ENCODE measurements around the gene TMEM39B. TPM values are rescaled to one million over a fixed set of nuclear protein-coding genes. Genes with fewer than 3 reads are reported as not detected.
A peak's percentile ranks its signal among the peaks of the same experiment; 100 is the strongest.

The TMEM39B gene
- total and polyA plus RNA-seq, 2 donors (not counting 1 experiment from before 2014, with no cell fraction given): 30.9 to 32.3 TPM

GRCh38 chr1:32137111-32137510 is 64.4 kb downstream of the TMEM39B start:
- no peak for TF ChIP-seq EZH2 (IDR thresholded peaks at IDR 0.05; ENCODE audit: borderline replicate concordance, insufficient read depth, low read depth, low read length, poor library complexity, severe bottlenecking)
- TF ChIP-seq, protein P1, sequence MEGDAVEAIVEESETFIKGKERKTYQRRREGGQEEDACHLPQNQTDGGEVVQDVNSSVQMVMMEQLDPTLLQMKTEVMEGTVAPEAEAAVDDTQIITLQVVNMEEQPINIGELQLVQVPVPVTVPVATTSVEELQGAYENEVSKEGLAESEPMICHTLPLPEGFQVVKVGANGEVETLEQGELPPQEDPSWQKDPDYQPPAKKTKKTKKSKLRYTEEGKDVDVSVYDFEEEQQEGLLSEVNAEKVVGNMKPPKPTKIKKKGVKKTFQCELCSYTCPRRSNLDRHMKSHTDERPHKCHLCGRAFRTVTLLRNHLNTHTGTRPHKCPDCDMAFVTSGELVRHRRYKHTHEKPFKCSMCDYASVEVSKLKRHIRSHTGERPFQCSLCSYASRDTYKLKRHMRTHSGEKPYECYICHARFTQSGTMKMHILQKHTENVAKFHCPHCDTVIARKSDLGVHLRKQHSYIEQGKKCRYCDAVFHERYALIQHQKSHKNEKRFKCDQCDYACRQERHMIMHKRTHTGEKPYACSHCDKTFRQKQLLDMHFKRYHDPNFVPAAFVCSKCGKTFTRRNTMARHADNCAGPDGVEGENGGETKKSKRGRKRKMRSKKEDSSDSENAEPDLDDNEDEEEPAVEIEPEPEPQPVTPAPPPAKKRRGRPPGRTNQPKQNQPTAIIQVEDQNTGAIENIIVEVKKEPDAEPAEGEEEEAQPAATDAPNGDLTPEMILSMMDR (IDR thresholded peaks at IDR 0.05): no peak
- peaks cover 0 to 3% of the 10 kb centered on the region in 2 donors for H3K4me1 ChIP-seq (ENCODE audit: control insufficient read depth in 2 of 2, insufficient read depth in 2 of 2, low read length in 2 of 2)
- no peaks in the 10 kb centered on the region for H3K27me3 Mint-ChIP-seq
- H3K27ac Mint-ChIP-seq: no peak overlapping the region
- ChIA-PET POLR2A (no interaction called here), CTCF (no interaction called here)
- no peak overlapping the region for H3K4me3 Mint-ChIP-seq
- no peaks in the 10 kb centered on the region for H3K9me3 ChIP-seq (ENCODE audit: control extremely low read depth in 1 of 3, control insufficient read depth in 2 of 3, insufficient read depth in 1 of 3, low read length in 2 of 3)
- no peaks in the 10 kb centered on the region for H3K9me3 Mint-ChIP-seq (ENCODE audit: insufficient read depth)
- H3K27me3 ChIP-seq (replicated peaks in 1 of 4; ENCODE audit: control extremely low read depth in 1 of 4, control insufficient read depth in 3 of 4, insufficient read depth in 4 of 4, low read length in 3 of 4): no peaks in the 10 kb centered on the region
- no peak overlapping the region for H3K27ac ChIP-seq (ENCODE audit: low read length in 2 of 2)
- H4K20me1 ChIP-seq (ENCODE audit: control insufficient read depth, insufficient read depth, low read length, poor library complexity, severe bottlenecking): peaks cover 70% of the 10 kb centered on the region
- no peak overlapping the region for H2AFZ ChIP-seq (ENCODE audit: insufficient read depth, low read depth, low read length, poor library complexity, severe bottlenecking)
- H3K36me3 ChIP-seq (replicated peaks in 1 of 2; ENCODE audit: control extremely low read depth in 1 of 2, control insufficient read depth in 1 of 2, extremely low read depth in 1 of 2, insufficient read depth in 2 of 2, low read length in 1 of 2): peaks cover 1 to 4% of the 10 kb centered on the region in 2 experiments
- peaks cover 29% of the 10 kb centered on the region for H3K4me1 Mint-ChIP-seq
- DNase-seq (no peak), ATAC-seq (ENCODE audit: low read depth) (no peak)
- intact Hi-C loops (cut with micrococcal nuclease): no loop called here
- WGBS (ENCODE audit: insufficient coverage): 95% methylated on average over 5 of the region's 5 CpGs
- H3K79me2 ChIP-seq (ENCODE audit: control insufficient read depth, insufficient read depth, low read length): peaks cover 97% of the 10 kb centered on the region
- no peak overlapping the region for H3K9ac ChIP-seq (ENCODE audit: low read length)
- no peak overlapping the region for H3K4me2 ChIP-seq (replicated peaks; ENCODE audit: low read depth, low read length, poor library complexity, severe bottlenecking)
- no peak overlapping the region for H3K4me3 ChIP-seq (ENCODE audit: control extremely low read depth in 1 of 5, extremely low read depth in 1 of 5, insufficient read depth in 1 of 5, low read depth in 2 of 5, low read length in 4 of 5)

GRCh38 chr1:32138965-32139364 is 66.2 kb downstream of the TMEM39B start:
- no peak overlapping the region for H3K4me2 ChIP-seq (replicated peaks; ENCODE audit: low read depth, low read length, poor library complexity, severe bottlenecking)
- Mint-ChIP-seq H3K4me3 (no peak overlapping the region), H3K27ac (no peak overlapping the region), H3K4me1 (peaks cover 43% of the 10 kb centered on the region), H3K27me3 (no peaks in the 10 kb centered on the region), H3K9me3 (ENCODE audit: insufficient read depth) (no peaks in the 10 kb centered on the region)
- DNase-seq (no peak), ATAC-seq (ENCODE audit: low read depth) (no peak)
- peaks cover 1 to 4% of the 10 kb centered on the region in 2 experiments for H3K36me3 ChIP-seq (replicated peaks in 1 of 2; ENCODE audit: control extremely low read depth in 1 of 2, control insufficient read depth in 1 of 2, extremely low read depth in 1 of 2, insufficient read depth in 2 of 2, low read length in 1 of 2)
- peaks cover 3 to 5% of the 10 kb centered on the region in 2 donors for H3K4me1 ChIP-seq (ENCODE audit: control insufficient read depth in 2 of 2, insufficient read depth in 2 of 2, low read length in 2 of 2)
- peaks cover 67% of the 10 kb centered on the region for H4K20me1 ChIP-seq (ENCODE audit: control insufficient read depth, insufficient read depth, low read length, poor library complexity, severe bottlenecking)
- TF ChIP-seq, protein P1 (IDR thresholded peaks at IDR 0.05): no peak
- no peak for TF ChIP-seq EZH2 (IDR thresholded peaks at IDR 0.05; ENCODE audit: borderline replicate concordance, insufficient read depth, low read depth, low read length, poor library complexity, severe bottlenecking)
- no peak overlapping the region for H3K4me3 ChIP-seq (ENCODE audit: control extremely low read depth in 1 of 5, extremely low read depth in 1 of 5, insufficient read depth in 1 of 5, low read depth in 2 of 5, low read length in 4 of 5)
- 100% methylated on average over 1 of the region's 5 CpGs for WGBS (ENCODE audit: insufficient coverage)
- no peak overlapping the region for H3K9ac ChIP-seq (ENCODE audit: low read length)
- no peaks in the 10 kb centered on the region for H3K9me3 ChIP-seq (ENCODE audit: control extremely low read depth in 1 of 3, control insufficient read depth in 2 of 3, insufficient read depth in 1 of 3, low read length in 2 of 3)
- H3K27me3 ChIP-seq (replicated peaks in 1 of 4; ENCODE audit: control extremely low read depth in 1 of 4, control insufficient read depth in 3 of 4, insufficient read depth in 4 of 4, low read length in 3 of 4): no peaks in the 10 kb centered on the region
- peaks cover 96% of the 10 kb centered on the region for H3K79me2 ChIP-seq (ENCODE audit: control insufficient read depth, insufficient read depth, low read length)
- H2AFZ ChIP-seq (ENCODE audit: insufficient read depth, low read depth, low read length, poor library complexity, severe bottlenecking): no peak overlapping the region
- ChIA-PET POLR2A (no interaction called here), CTCF (interaction anchor here (0.8 kb wide), 1 partner anchor 61 kb away, joined by 3 read pairs; no protein-coding TSS in a partner anchor)
- H3K27ac ChIP-seq (ENCODE audit: low read length in 2 of 2): peak overlapping the region in 1 of 2 donors; percentile 39
- intact Hi-C loops (cut with micrococcal nuclease): no loop called here

All from B cell (primary cell).